Measurements from ENCODE around the gene FOXE3. TPM values are rescaled to one million over a fixed set of nuclear protein-coding genes. Genes with fewer than 3 reads are reported as not detected.

FOXE3 gene
- total RNA-seq, result not detected
- not detected for polyA plus RNA-seq
- total RNA-seq, result not detected

- ChIA-PET POLR2A (no interaction called here), CTCF (no interaction called here)
- Mint-ChIP-seq H3K27me3 (peaks cover 44 to 66% (median 48%) of the 10 kb centered on the region in 5 donors), H3K4me1 (peaks cover 0 to 13% (median 6%) of the 10 kb centered on the region in 7 donors), H3K27ac (no peak within 1 kb of the TSS), H3K4me3 (peak within 1 kb of the TSS; percentile 2 to 74 (median 48)), H3K36me3 (no peaks in the 10 kb centered on the region), H3K9me3 (peaks cover 0 to 1% (median 0%) of the 10 kb centered on the region in 11 donors)
- no peaks in the 10 kb centered on the region for H3K27me3 ChIP-seq (ENCODE audit: control insufficient read depth in 2 of 2, insufficient read depth in 2 of 2, low read length in 2 of 2)
- ATAC-seq (no peak), DNase-seq (no peak)
- no peak within 1 kb of the TSS for H3K4me3 ChIP-seq (ENCODE audit: low read length)
- no peaks in the 10 kb centered on the region for H3K9me3 ChIP-seq (ENCODE audit: control insufficient read depth in 2 of 3, low read length in 3 of 3)
- H3K4me1 ChIP-seq (ENCODE audit: control insufficient read depth in 2 of 2, insufficient read depth in 2 of 2, low read length in 2 of 2), result no peaks in the 10 kb centered on the region
- H3K36me3 ChIP-seq (ENCODE audit: control insufficient read depth in 2 of 3, insufficient read depth in 3 of 3, low read length in 3 of 3), result no peaks in the 10 kb centered on the region
- no peak within 1 kb of the TSS for H3K27ac ChIP-seq (ENCODE audit: low read depth, low read length)
- intact Hi-C loops (cut with micrococcal nuclease), result no loop called here
Measured at GRCh38 chr1:47415728-47416318, at the start of gene FOXE3. FOXE3 (plus strand) TSS chr1:47416285; CDS start chr1:47416316, 31 bp downstream.

GRCh38 chr1:47367651-47368050 lies 48.4 kb upstream of the FOXE3 start:
- intact Hi-C loops (cut with micrococcal nuclease), result no loop called here
- Histone ChIP-seq H3K27me3 (ENCODE audit: control insufficient read depth in 2 of 2, insufficient read depth in 2 of 2, low read length in 2 of 2) (no peaks in the 10 kb centered on the region), H3K9me3 (ENCODE audit: control insufficient read depth in 2 of 3, low read length in 3 of 3) (no peaks in the 10 kb centered on the region), H3K4me3 (ENCODE audit: low read length) (no peak overlapping the region), H3K4me1 (ENCODE audit: control insufficient read depth in 2 of 2, insufficient read depth in 2 of 2, low read length in 2 of 2) (no peaks in the 10 kb centered on the region), H3K27ac (ENCODE audit: low read depth, low read length) (no peak overlapping the region), H3K36me3 (ENCODE audit: control insufficient read depth in 2 of 3, insufficient read depth in 3 of 3, low read length in 3 of 3) (peaks cover 0 to 19% (median 0%) of the 10 kb centered on the region in 3 experiments)
- peaks cover 0 to 25% (median 17%) of the 10 kb centered on the region in 5 donors for H3K36me3 Mint-ChIP-seq
- DNase-seq (no peak), ATAC-seq (no peak)
- ChIA-PET POLR2A (no interaction called here), CTCF (no interaction called here)
- H3K27me3 Mint-ChIP-seq, result no peaks in the 10 kb centered on the region
- peaks cover 0 to 1% (median 0%) of the 10 kb centered on the region in 11 donors for H3K9me3 Mint-ChIP-seq
- peaks cover 5 to 12% (median 10%) of the 10 kb centered on the region in 7 donors for H3K4me1 Mint-ChIP-seq
- H3K4me3 Mint-ChIP-seq, result no peak overlapping the region
- no peak overlapping the region for H3K27ac Mint-ChIP-seq

GRCh38 chr1:47371016-47371517 lies 45.0 kb upstream of the FOXE3 start:
- ChIA-PET POLR2A (no interaction called here), CTCF (no interaction called here)
- peaks cover 6 to 47% (median 10%) of the 10 kb centered on the region in 3 experiments for H3K36me3 ChIP-seq (ENCODE audit: control insufficient read depth in 2 of 3, insufficient read depth in 3 of 3, low read length in 3 of 3)
- no peak overlapping the region for H3K27ac ChIP-seq (ENCODE audit: low read depth, low read length)
- H3K4me3 ChIP-seq (ENCODE audit: low read length), result no peak overlapping the region
- H3K9me3 Mint-ChIP-seq, result peaks cover 0 to 1% (median 0%) of the 10 kb centered on the region in 11 donors
- no peaks in the 10 kb centered on the region for H3K4me1 ChIP-seq (ENCODE audit: control insufficient read depth in 2 of 2, insufficient read depth in 2 of 2, low read length in 2 of 2)
- no peak overlapping the region for H3K27ac Mint-ChIP-seq
- no peak for DNase-seq
- no peak overlapping the region for H3K4me3 Mint-ChIP-seq
- no peaks in the 10 kb centered on the region for H3K9me3 ChIP-seq (ENCODE audit: control insufficient read depth in 2 of 3, low read length in 3 of 3)
- no peaks in the 10 kb centered on the region for H3K27me3 ChIP-seq (ENCODE audit: control insufficient read depth in 2 of 2, insufficient read depth in 2 of 2, low read length in 2 of 2)
- peaks cover 0 to 42% (median 20%) of the 10 kb centered on the region in 5 donors for H3K36me3 Mint-ChIP-seq
- H3K27me3 Mint-ChIP-seq, result no peaks in the 10 kb centered on the region
- no peaks in the 10 kb centered on the region for H3K4me1 Mint-ChIP-seq
- intact Hi-C loops (cut with micrococcal nuclease), result no loop called here
- no peak for ATAC-seq

GRCh38 chr1:47374501-47374900 lies 41.6 kb upstream of the FOXE3 start:
- no peaks in the 10 kb centered on the region for H3K4me1 ChIP-seq (ENCODE audit: control insufficient read depth in 2 of 2, insufficient read depth in 2 of 2, low read length in 2 of 2)
- DNase-seq (no peak), ATAC-seq (no peak)
- H3K9me3 ChIP-seq (ENCODE audit: control insufficient read depth in 2 of 3, low read length in 3 of 3), result no peaks in the 10 kb centered on the region
- Mint-ChIP-seq H3K27ac (no peak overlapping the region), H3K9me3 (peaks cover 0 to 1% (median 0%) of the 10 kb centered on the region in 11 donors), H3K36me3 (peaks cover 0 to 59% (median 29%) of the 10 kb centered on the region in 5 donors), H3K4me3 (no peak overlapping the region), H3K27me3 (no peaks in the 10 kb centered on the region), H3K4me1 (peaks cover 0 to 2% (median 0%) of the 10 kb centered on the region in 7 donors)
- H3K27me3 ChIP-seq (ENCODE audit: control insufficient read depth in 2 of 2, insufficient read depth in 2 of 2, low read length in 2 of 2), result no peaks in the 10 kb centered on the region
- H3K4me3 ChIP-seq (ENCODE audit: low read length), result no peak overlapping the region
- POLR2A ChIA-PET, result no interaction called here
- CTCF ChIA-PET, result no interaction called here
- H3K36me3 ChIP-seq (ENCODE audit: control insufficient read depth in 2 of 3, insufficient read depth in 3 of 3, low read length in 3 of 3), result peaks cover 6 to 54% (median 10%) of the 10 kb centered on the region in 3 experiments
- H3K27ac ChIP-seq (ENCODE audit: low read depth, low read length), result no peak overlapping the region
- intact Hi-C loops (cut with micrococcal nuclease), result no loop called here

GRCh38 chr1:47378147-47378546 lies 37.9 kb upstream of the FOXE3 start:
- Histone ChIP-seq H3K9me3 (ENCODE audit: control insufficient read depth in 2 of 3, low read length in 3 of 3) (no peaks in the 10 kb centered on the region), H3K4me1 (ENCODE audit: control insufficient read depth in 2 of 2, insufficient read depth in 2 of 2, low read length in 2 of 2) (no peaks in the 10 kb centered on the region), H3K27ac (ENCODE audit: low read depth, low read length) (no peak overlapping the region), H3K4me3 (ENCODE audit: low read length) (no peak overlapping the region), H3K27me3 (ENCODE audit: control insufficient read depth in 2 of 2, insufficient read depth in 2 of 2, low read length in 2 of 2) (no peaks in the 10 kb centered on the region), H3K36me3 (ENCODE audit: control insufficient read depth in 2 of 3, insufficient read depth in 3 of 3, low read length in 3 of 3) (peaks cover 6 to 43% (median 10%) of the 10 kb centered on the region in 3 experiments)
- peak overlapping the region in 1 of 9 donors; percentile 43 for H3K27ac Mint-ChIP-seq
- peaks cover 0 to 48% (median 26%) of the 10 kb centered on the region in 5 donors for H3K36me3 Mint-ChIP-seq
- peaks cover 0 to 2% (median 0%) of the 10 kb centered on the region in 7 donors for H3K4me1 Mint-ChIP-seq
- intact Hi-C loops (cut with micrococcal nuclease), result no loop called here
- no peaks in the 10 kb centered on the region for H3K9me3 Mint-ChIP-seq
- H3K27me3 Mint-ChIP-seq, result no peaks in the 10 kb centered on the region
- no peak for ATAC-seq
- POLR2A ChIA-PET, result no interaction called here
- DNase-seq, result no peak
- no peak overlapping the region for H3K4me3 Mint-ChIP-seq
- CTCF ChIA-PET, result no interaction called here

- Mint-ChIP-seq H3K36me3 (peaks cover 0 to 35% (median 20%) of the 10 kb centered on the region in 5 donors), H3K4me1 (peaks cover 0 to 2% (median 0%) of the 10 kb centered on the region in 7 donors), H3K4me3 (no peak overlapping the region), H3K27ac (peak overlapping the region in 1 of 9 donors; percentile 56), H3K27me3 (no peaks in the 10 kb centered on the region), H3K9me3 (no peaks in the 10 kb centered on the region)
- Histone ChIP-seq H3K36me3 (ENCODE audit: control insufficient read depth in 2 of 3, insufficient read depth in 3 of 3, low read length in 3 of 3) (peaks cover 0 to 19% (median 0%) of the 10 kb centered on the region in 3 experiments), H3K4me1 (ENCODE audit: control insufficient read depth in 2 of 2, insufficient read depth in 2 of 2, low read length in 2 of 2) (no peaks in the 10 kb centered on the region), H3K9me3 (ENCODE audit: control insufficient read depth in 2 of 3, low read length in 3 of 3) (no peaks in the 10 kb centered on the region), H3K4me3 (ENCODE audit: low read length) (no peak overlapping the region), H3K27ac (ENCODE audit: low read depth, low read length) (no peak overlapping the region), H3K27me3 (ENCODE audit: control insufficient read depth in 2 of 2, insufficient read depth in 2 of 2, low read length in 2 of 2) (no peaks in the 10 kb centered on the region)
- CTCF ChIA-PET, result interaction anchor here (0.7 kb wide), 1 partner anchor 188 kb away, joined by 3 read pairs; no protein-coding TSS in a partner anchor
- POLR2A ChIA-PET, result no interaction called here
- intact Hi-C loops (cut with micrococcal nuclease), result no loop called here
- no peak for DNase-seq
- ATAC-seq, result no peak
Measured at GRCh38 chr1:47380699-47381098, 35.4 kb upstream of the FOXE3 start.
